Ishikawa (cell line): ENCODE data around the gene PRKCZ.

Experiments used
- CEBPB ChIP-seq: IDR thresholded peaks from 2 replicates; pipeline ENCODE4 v1.6.1; 2012
- CREB1 ChIP-seq: IDR thresholded peaks from 2 replicates; pipeline ENCODE4 v1.6.1; 2012; ENCODE audit warnings: low read depth
- EP300 ChIP-seq: IDR thresholded peaks from 2 replicates; pipeline ENCODE4 v1.6.1; 2012; ENCODE audit warnings: borderline replicate concordance
- FOXM1 ChIP-seq: IDR thresholded peaks from 2 replicates; pipeline ENCODE4 v1.6.1; 2012; ENCODE audit warnings: low read depth, borderline replicate concordance
- MAX ChIP-seq: IDR thresholded peaks from 2 replicates; pipeline ENCODE4 v1.6.1; 2012
- NFIC ChIP-seq: IDR thresholded peaks from 2 replicates; pipeline ENCODE4 v1.6.1; 2012
- RAD21 ChIP-seq: IDR thresholded peaks from 2 replicates; pipeline ENCODE4 v1.6.1; 2012; ENCODE audit warnings: low read depth
- REST ChIP-seq: IDR thresholded peaks from 2 replicates; pipeline ENCODE4 v1.6.1; 2012; ENCODE audit warnings: low read depth, mild to moderate bottlenecking
- TAF1 ChIP-seq: IDR thresholded peaks from 2 replicates; pipeline ENCODE4 v1.6.1; 2012; ENCODE audit warnings: low read depth, mild to moderate bottlenecking
- TEAD4 ChIP-seq: IDR thresholded peaks from 2 replicates; pipeline ENCODE4 v1.6.1; 2012
- USF1 ChIP-seq: IDR thresholded peaks from 2 replicates; pipeline ENCODE4 v1.6.1; 2012
- YY1 ChIP-seq: IDR thresholded peaks from 2 replicates; pipeline ENCODE4 v1.6.1; 2012; ENCODE audit warnings: low read depth
- ZBTB7A ChIP-seq: IDR thresholded peaks from 2 replicates; pipeline ENCODE4 v1.6.1; 2012; ENCODE audit warnings: low read depth

GRCh38 chr1:2047749-2048729 is 2.2 kb upstream of the PRKCZ start:
- TF ChIP-seq REST (no peak), EP300 (no peak), RAD21 (no peak), TAF1 (no peak), ZBTB7A (no peak), NFIC (no peak), CEBPB (no peak), FOXM1 (no peak), MAX (no peak), USF1 (no peak), YY1 (no peak), CREB1 (no peak), TEAD4 (no peak)
